Adrenal gland (tissue), 12 donors: Measurements from ENCODE around the gene PDE10A. TPM values are rescaled to one million over a fixed set of nuclear protein-coding genes. Genes with fewer than 3 reads are reported as not detected.

ENCODE experiments used
- DNase-seq, 7 donors: peaks; one replicate each; pipeline ENCODE4 v3.0.0-alpha.2; 2019 to 2020
- H3K27ac ChIP-seq, 5 donors: fragments of 200-600 bp; sonication (generic) in 4 of 5; 1 replicate in 3 of 5; 2 replicates in 2 of 5; pipeline versions ENCODE4 v1.5.1 to v1.8.0; 2016 to 2020; ENCODE audit warnings: mild to moderate bottlenecking in 1 of 5
- H3K27me3 ChIP-seq: fragments of 200-600 bp; 2 replicates; pipeline ENCODE4 v1.8.0; 2021
- H3K36me3 ChIP-seq, 2 donors: fragments of 200-600 bp; replicated peaks in 1 of 2; 1 replicate in 1 of 2; 2 replicates in 1 of 2; pipeline versions ENCODE4 v1.5.1 to v1.8.0; 2018 to 2022
- H3K4me1 ChIP-seq, 2 donors: fragments of 200-600 bp; replicated peaks in 1 of 2; 1 replicate in 1 of 2; 2 replicates in 1 of 2; pipeline versions ENCODE4 v1.5.1 to v1.8.0; 2018 to 2021
- H3K4me3 ChIP-seq, 4 donors: fragments of 200-600 bp; sonication (generic) in 3 of 4; one replicate each; pipeline ENCODE4 v1.5.1; 2016 to 2018
- H3K9me3 ChIP-seq, 3 donors: fragments of 200-600 bp; sonication (generic) in 1 of 3; replicated peaks in 1 of 3; 1 replicate in 2 of 3; 2 replicates in 1 of 3; pipeline versions ENCODE4 v1.5.1 to v1.8.0; 2016 to 2021
- POLR2A ChIP-seq, 2 donors: fragments of 450-650 bp; IDR thresholded peaks; one replicate each; pipeline ENCODE4 v1.6.1; 2017; ENCODE audit warnings: antibody characterized with exemption in 2 of 2, mild to moderate bottlenecking in 2 of 2, moderate library complexity in 1 of 2
- WGBS, 4 donors: extraction: QIAGEN DNeasy Blood & Tissue Kit in 2 of 4; methylation state at CpG; one replicate each; pipeline versions ENCODE4 v1.1.5 to v1.1.7; 2013 to 2017; 5-methylcytosine and 5-hydroxymethylcytosine counted together
- intact Hi-C, 2 donors: fragments of 100-400 bp; cut with DNase I; formaldehyde crosslinking; loops; one replicate each; pipeline versions ENCODE4 v1.14.1 to v1.15.0; 2022 to 2023
- polyA plus RNA-seq, 3 donors: library from polyadenylated mRNA; stranded (reverse); fragments of 200-250 nt in 2 of 3; fragments of 350-450 nt in 1 of 3; fragmentation: Illumina TruSeq in 1 of 3; extraction: RNeasy Lipid Tissue Mini Kit (QIAGEN cat#74804) in 1 of 3; gene quantifications; one replicate each; pipeline ENCODE4 v1.2.3, GENCODE V29; 2013 to 2014
- total RNA-seq, 9 donors: library from RNA; depleted of rRNA in 4 of 9; stranded (reverse); fragments of >200 nt in 4 of 9; fragments of 120-200 nt in 1 of 9; fragmentation: NEBNext Ultra II Directional in 1 of 9; extraction: Animal tissue kit (Norgen Biotek cat#: 25700) in 1 of 9; gene quantifications; one replicate each; pipeline versions ENCODE4 v1.1.0 to v1.2.4, GENCODE V29; 2013 to 2023
- TF ChIP-seq, protein P1 (sequence below), 6 experiments: fragments of 450-650 bp in 4 of 6; fragments of 200-600 bp in 2 of 6; sonication (generic) in 1 of 6; IDR thresholded peaks; 1 replicate in 5 of 6; 2 replicates in 1 of 6; pipeline versions ENCODE4 v1.5.1 to v1.8.0; 2016 to 2021; ENCODE audit warnings: antibody characterized with exemption in 6 of 6, mild to moderate bottlenecking in 2 of 6, moderate library complexity in 1 of 6
- donor health status: healthy with polysubstance abuse.
- donor health status: Bipolar disorder and iron deficiency.
- donor health status: DM: yes; HTN: yes; CAD: no.
- donor health status: DM: no; HTN: no; CAD: no.
- donor health status: DM: no; HTN: no; CAD: no.
- donor health status: DM: yes; HTN: yes; CAD: no.

Gene PDE10A
- total and polyA plus RNA-seq, 12 donors = 4.0 to 199 (median 27.8) TPM

DNA sequence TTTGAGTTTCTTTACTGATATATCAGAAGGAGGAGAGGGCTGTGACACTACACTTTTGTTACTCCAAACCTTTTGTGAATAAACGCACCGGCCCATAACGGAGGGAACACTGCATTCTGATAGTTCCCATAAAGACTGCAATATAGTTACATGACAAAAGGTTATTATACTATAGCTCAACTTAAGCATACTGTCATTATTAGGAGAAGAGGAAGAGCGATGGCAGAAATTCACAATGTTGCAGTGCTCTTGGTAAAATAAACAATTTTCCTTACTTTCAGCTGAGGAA, 2.3 kb upstream of the PDE10A start:
- peaks cover 10 to 24% of the 10 kb centered on the region in 2 donors for H3K4me1 ChIP-seq
- H3K4me3 ChIP-seq = no peak overlapping the region
- H3K27ac ChIP-seq = no peak overlapping the region
- no peaks in the 10 kb centered on the region for H3K9me3 ChIP-seq
- TF ChIP-seq, protein P1, sequence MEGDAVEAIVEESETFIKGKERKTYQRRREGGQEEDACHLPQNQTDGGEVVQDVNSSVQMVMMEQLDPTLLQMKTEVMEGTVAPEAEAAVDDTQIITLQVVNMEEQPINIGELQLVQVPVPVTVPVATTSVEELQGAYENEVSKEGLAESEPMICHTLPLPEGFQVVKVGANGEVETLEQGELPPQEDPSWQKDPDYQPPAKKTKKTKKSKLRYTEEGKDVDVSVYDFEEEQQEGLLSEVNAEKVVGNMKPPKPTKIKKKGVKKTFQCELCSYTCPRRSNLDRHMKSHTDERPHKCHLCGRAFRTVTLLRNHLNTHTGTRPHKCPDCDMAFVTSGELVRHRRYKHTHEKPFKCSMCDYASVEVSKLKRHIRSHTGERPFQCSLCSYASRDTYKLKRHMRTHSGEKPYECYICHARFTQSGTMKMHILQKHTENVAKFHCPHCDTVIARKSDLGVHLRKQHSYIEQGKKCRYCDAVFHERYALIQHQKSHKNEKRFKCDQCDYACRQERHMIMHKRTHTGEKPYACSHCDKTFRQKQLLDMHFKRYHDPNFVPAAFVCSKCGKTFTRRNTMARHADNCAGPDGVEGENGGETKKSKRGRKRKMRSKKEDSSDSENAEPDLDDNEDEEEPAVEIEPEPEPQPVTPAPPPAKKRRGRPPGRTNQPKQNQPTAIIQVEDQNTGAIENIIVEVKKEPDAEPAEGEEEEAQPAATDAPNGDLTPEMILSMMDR (IDR thresholded peaks at IDR 0.05) = no peak
- DNase-seq = no peak
- intact Hi-C loops = no loop called here
- H3K36me3 ChIP-seq = no peaks in the 10 kb centered on the region
- peaks cover 19% of the 10 kb centered on the region for H3K27me3 ChIP-seq
- 46 to 60% (median 54%) methylated on average over 4 of the region's 4 CpGs for WGBS, 4 donors

DNA sequence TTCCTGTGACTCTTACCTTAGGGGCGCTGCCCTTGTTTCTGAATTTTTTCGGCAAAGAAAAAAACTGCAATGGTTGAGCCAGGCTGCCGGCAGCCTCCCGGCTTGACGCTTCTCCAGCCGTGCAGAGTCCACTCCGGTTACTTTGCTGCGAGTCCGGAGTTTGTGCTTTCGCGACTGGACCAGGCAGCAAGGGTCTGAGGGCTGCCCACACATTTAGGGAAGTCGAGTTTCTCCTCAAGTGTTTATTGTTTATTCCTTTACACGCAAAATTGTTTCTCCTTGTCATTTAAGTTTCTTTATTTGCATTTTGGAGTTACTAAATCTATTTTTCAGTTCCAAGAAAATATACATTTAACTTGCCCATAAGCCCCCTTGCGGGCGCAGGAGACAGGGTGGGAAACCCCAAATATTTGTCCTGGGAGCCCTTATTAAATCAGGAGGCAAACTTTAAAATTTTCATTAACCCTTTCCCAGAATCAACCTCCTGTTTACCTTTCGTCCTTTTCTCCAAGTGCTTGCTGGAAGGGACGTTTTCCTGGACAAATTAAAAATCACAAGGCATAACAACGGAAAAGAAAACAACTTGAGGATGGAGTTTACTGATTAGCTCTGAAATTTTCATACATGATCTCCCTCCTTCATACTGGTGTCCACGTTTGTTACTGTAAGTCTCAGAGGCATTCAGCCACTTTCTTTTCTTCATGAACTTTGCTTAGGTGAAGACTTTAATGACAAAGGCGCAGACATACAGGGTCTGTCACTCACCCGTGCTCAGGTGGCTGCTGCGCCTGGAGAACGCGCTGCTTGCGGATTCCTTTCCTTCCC, 1.7 kb upstream of the PDE10A start:
- Histone ChIP-seq H3K27me3 (peaks cover 19% of the 10 kb centered on the region), H3K9me3 (no peaks in the 10 kb centered on the region), H3K27ac (no peak overlapping the region), H3K4me1 (peaks cover 11 to 25% of the 10 kb centered on the region in 2 donors), H3K4me3 (no peak overlapping the region), H3K36me3 (no peaks in the 10 kb centered on the region)
- DNase-seq = no peak
- TF ChIP-seq POLR2A (IDR thresholded peaks at IDR 0.05) = no peak
- TF ChIP-seq, protein P1 (IDR thresholded peaks at IDR 0.05) = no peak
- WGBS, 4 donors = 39 to 49% (median 42%) methylated on average over 25 of the region's 25 CpGs
- intact Hi-C loops = no loop called here

DNA sequence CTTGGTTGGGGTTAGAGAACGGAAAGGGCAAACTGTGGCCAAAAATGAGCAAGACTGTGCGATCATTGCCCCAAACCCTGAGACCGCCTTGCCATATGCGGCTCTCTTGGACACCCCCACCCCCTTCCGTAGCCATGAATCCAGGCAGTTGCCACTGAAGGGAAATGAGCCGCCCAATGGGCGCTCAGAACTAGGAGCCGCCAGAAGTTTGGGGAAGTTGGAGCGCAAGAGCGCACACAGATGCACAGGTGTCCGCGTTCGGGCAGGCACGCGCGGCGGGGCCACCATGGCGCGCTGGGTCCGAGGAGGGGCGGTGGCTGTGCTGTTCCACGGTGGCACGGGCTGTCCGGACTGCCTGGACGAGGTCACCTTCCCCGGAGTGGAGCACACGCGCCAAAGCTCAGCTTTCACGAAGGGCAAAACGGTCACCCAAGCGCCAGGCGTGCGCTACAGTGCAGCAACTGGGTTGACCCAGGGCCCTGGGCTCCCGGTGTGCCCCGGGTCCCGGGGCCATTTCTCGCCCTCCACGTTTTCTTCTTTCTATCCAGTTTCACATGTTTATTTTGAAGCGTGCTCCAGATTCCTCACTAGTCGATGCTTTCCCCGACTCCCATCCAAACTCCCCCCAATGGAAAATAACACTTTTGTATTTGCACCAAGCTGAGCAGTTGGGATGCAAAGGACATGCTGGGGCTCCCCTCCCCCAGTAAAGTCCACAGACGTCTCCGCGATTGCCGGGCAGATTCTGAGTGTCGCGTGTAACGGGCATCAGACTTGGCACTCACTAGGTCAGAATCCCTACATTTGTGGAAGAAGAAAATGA, 906 bp upstream of the PDE10A start:
- peaks cover 19% of the 10 kb centered on the region for H3K27me3 ChIP-seq
- H3K9me3 ChIP-seq = no peaks in the 10 kb centered on the region
- TF ChIP-seq, protein P1 (IDR thresholded peaks at IDR 0.05) = no peak
- no peak for TF ChIP-seq POLR2A (IDR thresholded peaks at IDR 0.05)
- WGBS, 4 donors = 9 to 14% (median 12%) methylated on average over 20 to 48 of the region's 48 CpGs
- peak overlapping the region in 1 of 4 donors; percentile 67 for H3K4me3 ChIP-seq
- peaks cover 11 to 25% of the 10 kb centered on the region in 2 donors for H3K4me1 ChIP-seq
- peak overlapping the region in 1 of 5 donors; percentile 66 for H3K27ac ChIP-seq
- no peak for DNase-seq
- H3K36me3 ChIP-seq = no peaks in the 10 kb centered on the region
- intact Hi-C loops = no loop called here

DNA sequence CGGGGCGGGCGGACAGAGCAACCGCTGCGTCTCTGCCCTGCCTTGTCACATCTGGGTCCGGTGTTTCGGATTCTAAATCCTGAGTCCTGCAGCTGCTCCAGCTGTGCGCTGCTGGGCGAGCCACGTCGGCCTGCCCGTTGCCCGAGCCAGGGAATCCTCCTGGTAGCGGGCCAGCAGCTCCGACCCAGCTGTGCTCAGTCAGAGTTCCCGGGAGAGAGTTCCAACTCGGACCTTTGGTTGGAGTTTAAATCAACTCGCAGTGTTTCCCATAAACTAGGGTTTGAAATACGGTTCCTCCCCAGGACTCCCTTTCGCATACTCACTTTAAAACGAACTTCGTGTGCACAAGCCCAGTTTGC, 315 bp upstream of the PDE10A start:
- H3K9me3 ChIP-seq = no peaks in the 10 kb centered on the region
- intact Hi-C loops = no loop called here
- TF ChIP-seq POLR2A (IDR thresholded peaks at IDR 0.05) = no peak
- TF ChIP-seq, protein P1 (IDR thresholded peaks at IDR 0.05) = no peak
- peaks cover 11 to 25% of the 10 kb centered on the region in 2 donors for H3K4me1 ChIP-seq
- H3K27ac ChIP-seq = peak overlapping the region in 2 of 5 donors; percentile 62 to 66
- WGBS, 4 donors = 0 to 3% (median 1%) methylated on average over 12 to 22 of the region's 22 CpGs
- H3K27me3 ChIP-seq = peaks cover 19% of the 10 kb centered on the region
- peak; percentile 40 to 68 (median 50) for DNase-seq
- peak overlapping the region in 2 of 4 donors; percentile 35 to 67 for H3K4me3 ChIP-seq
- H3K36me3 ChIP-seq = no peaks in the 10 kb centered on the region
